HG03442 (cell line): ENCODE measurements around the gene FFAR3.
"Not testable (repeated sequence)": the region's sequence is repeated elsewhere in the genome, so short reads cannot be mapped to it uniquely, and the experiment has no call there.

Experiments used
- ATAC-seq: cut with Tn5 transposase; IDR thresholded peaks from one replicate; pipeline ENCODE4 v1.9.1; 2021; ENCODE audit warnings: mild to moderate bottlenecking, moderate library complexity; ENCODE audit not compliant: unreplicated experiment

Gene FFAR3

GRCh38 chr19:35373492-35373891 is 15.2 kb downstream of the FFAR3 start:
- ATAC-seq = no peak

DNA sequence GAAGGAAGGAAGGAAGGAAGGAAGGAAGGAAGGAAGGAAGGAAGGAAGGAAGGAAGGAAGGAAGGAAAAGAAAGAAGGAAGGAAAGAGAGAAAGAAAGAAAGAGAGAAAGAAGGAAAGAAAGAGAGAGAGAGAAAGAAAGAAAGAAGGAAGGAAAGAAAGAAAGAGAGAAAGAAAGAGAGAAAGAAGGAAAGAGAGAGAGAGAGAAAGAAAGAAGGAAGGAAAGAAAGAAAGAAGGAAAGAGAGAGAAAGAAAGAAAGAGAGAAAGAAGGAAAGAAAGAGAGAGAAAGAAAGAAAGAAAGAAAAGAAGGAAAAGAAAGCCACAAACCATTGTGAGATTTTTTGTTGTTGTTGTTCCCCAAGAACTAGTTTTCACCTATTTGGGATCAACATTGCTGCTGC is 15.8 kb downstream of the FFAR3 start:
- not testable (repeated sequence) for ATAC-seq

DNA sequence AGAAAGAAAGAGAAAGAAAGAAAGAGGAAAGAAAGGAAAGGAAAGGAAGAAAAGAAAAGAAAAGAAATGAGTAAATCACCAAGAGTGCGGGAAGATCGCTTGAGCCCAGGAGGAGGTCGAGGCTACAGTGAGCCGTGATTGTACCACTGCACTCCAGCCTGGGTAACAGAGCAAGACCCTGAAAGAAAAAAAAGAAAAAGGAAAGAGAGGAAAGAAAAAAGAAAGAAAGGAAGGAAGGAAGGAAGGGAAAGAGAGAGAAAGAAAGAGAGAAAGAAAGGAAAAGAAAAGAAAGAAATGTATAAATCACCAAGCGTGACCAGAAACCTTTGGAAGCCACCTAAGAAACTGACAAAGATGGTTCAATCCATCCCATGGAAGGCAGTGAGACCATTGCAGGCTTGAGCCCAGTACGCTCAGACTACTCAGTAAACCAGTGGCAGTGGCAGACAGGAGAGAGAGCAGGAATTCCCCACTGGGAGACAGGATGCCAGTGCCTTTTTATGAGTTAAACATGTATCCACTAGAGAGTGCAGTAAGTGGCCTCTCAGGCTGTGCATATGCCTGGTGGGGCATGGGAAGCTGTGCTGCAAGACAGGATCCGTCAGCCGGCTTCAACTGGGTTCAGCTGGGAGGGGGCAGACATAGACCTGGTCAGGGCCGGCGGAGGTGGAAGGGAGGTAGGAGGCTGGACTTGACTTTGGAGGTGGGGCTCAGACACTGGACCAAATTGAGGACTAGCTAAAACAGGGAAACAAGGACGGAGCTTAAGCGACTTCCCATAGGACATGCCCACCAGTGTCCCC is 17.4 kb downstream of the FFAR3 start:
- ATAC-seq = no peak

DNA sequence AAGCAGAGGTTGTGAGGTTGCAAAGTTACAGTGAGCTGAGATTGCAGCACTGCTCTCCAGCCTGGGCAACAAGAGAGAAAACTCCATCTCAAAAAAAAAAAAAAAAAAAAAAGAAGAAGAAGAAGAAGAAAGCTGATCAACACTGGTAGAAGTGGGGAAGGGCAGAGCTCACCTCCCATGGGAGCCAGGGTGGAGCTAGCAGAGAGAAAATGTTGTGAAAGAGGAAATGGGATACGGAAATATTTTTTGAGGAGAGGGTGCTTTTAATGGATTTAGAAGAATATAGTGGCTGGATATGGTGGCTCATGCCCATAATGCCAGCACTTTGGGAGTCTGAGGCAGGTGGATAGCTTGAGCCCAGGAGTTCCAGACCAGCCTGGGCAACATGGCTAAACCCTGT is 19.4 kb downstream of the FFAR3 start:
- ATAC-seq = no peak

GRCh38 chr19:35378356-35378755 is 20.1 kb downstream of the FFAR3 start:
- no peak for ATAC-seq

- not testable (repeated sequence) for ATAC-seq
Measured at GRCh38 chr19:35379545-35379944, 21.3 kb downstream of the FFAR3 start.

GRCh38 chr19:35379992-35380391 is 21.7 kb downstream of the FFAR3 start:
- ATAC-seq = no peak

- ATAC-seq = no peak
Measured at GRCh38 chr19:35380450-35381124, 22.3 kb downstream of the FFAR3 start.

GRCh38 chr19:35381318-35381717 is 23.1 kb downstream of the FFAR3 start:
- ATAC-seq = no peak

DNA sequence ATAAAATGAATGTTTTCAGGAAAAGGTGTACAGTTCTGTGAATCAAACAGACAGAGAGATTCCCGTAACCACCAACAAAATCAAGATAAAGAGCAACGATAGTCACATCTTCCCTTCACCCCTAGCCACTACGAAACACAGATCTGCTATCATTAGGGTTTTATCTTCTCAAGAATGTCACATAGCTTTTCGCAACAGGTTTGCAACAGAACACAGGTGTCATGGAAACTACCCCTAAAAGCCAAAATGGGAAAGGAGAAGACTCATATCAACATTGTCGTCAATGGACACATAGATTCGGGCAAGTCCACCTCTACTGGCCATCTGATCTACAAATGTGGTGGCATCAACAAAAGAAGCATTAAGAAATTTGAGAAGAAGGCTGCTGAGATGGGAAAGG is 23.7 kb downstream of the FFAR3 start:
- ATAC-seq = no peak

GRCh38 chr19:35383536-35383935 is 25.3 kb downstream of the FFAR3 start:
- no peak for ATAC-seq

DNA sequence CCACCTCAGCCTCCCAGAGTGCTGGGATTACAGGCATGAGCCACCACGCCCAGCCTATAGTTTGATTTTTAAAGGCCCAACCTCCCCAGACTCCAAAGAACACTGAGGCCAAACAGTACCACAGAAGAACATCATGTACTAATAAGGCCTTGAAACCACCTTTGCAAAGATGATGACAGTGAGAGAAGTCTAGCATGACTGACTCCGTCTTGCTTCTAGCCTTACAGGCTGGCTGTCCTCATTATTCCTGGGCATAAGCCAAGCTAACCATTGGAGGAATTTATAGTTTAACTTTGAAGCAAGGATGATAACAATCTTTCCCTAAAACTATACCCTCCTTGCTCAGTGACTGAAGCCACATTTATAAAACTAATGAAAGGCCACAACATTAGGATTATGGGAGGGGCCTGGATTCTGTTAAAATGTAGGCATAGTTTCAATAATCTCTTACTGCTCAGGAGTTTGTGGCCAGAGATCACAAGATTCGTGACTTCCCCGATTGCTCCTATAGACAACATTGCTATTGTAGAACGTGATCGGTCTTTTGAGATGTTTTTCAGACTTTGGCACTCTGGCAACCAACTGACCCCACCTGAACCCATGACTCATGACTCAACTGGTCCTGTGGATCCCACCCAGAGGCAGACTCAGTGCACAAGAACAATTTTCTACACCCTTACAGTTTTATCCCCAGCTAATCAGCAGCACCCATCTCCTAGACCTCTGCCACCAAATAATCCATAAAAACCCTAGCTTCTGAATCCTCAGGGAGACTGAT is 30.2 kb downstream of the FFAR3 start:
- ATAC-seq = no peak

GRCh38 chr19:35389192-35389861 is 31.1 kb downstream of the FFAR3 start:
- no peak for ATAC-seq

DNA sequence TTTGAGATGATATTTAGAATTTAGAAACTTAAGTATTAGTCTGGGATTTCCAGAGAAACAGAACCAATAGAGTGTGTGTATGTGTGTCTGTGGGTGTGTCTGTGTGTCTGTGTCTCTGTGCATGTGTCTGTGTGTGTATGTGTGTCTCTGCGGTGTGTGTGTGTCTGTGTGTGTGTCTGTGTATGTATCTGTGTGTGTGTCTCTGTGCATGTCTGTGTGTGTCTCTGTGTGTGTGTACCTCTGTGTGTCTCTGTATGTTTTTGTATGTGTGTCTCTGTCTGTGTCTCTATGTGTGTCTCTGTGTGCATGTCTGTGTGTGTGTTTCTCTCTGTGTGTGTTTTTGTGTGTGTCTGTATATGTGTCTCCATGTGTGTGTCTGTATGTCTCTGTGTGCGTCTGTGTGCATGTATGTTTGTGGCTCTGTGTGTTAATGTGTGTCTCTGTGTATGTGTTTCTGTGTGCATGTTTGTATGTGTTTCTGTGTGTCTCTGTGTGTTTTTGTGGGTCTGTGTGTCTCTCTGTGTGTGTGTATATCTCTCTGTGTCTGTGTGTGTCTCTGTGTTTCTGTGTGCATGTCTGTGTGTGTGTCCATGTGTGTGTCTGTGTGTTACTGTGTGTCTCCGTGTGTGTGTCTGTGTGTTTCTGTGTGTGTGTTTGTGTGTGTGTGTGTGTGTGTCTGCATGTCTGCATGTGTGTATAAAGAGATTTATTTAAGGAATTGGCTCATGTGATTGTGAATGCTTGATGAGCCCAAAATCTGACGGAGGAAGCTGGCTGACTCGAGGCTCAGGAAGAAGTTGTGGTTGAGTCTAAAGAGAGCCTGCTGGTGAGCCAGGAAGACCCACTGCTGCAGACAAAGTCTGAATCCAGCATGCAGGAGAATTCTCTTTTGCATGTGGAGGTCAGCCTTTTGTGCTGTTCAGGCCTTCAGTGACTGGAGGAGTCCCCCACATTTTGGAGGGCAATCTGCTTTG is 34.8 kb downstream of the FFAR3 start:
- ATAC-seq = no peak

DNA sequence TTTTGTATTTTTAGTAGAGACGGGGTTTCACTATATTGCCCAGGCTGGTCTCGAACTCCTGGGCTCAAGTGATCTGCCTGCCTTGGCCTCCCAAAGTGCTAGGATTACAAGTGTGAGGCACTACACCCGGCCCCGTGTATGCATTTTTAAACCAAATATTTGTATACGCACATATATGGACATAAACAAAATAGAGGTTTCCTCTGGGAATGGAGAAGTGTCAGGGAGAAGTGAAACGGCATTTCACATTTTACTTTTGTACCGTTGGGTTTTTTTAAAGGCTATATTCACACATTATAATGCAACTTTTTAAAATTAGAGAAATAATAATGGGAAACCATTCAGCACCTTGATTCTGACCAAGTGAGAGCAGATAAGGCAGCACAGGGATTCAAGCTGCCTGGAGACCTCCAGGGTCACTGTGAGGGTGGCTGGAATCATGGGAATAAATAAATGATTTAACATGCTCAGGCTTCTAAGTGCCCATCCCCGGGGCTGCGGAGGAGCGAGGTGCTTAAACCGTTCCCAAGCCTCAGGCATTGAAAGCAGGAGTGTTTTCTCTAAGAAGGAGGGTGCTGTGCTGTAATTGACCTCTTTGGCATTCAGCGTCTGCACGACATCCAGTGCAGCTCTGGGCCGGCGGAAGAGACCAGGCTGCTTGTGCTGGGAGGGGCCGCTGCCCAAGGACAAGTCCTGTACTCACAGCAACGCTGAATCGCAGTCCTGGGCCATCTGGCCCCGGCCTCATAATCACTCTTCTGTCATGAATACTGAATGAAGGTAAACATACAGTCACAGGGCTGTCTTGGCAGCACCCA is 37.3 kb downstream of the FFAR3 start:
- no peak for ATAC-seq

DNA sequence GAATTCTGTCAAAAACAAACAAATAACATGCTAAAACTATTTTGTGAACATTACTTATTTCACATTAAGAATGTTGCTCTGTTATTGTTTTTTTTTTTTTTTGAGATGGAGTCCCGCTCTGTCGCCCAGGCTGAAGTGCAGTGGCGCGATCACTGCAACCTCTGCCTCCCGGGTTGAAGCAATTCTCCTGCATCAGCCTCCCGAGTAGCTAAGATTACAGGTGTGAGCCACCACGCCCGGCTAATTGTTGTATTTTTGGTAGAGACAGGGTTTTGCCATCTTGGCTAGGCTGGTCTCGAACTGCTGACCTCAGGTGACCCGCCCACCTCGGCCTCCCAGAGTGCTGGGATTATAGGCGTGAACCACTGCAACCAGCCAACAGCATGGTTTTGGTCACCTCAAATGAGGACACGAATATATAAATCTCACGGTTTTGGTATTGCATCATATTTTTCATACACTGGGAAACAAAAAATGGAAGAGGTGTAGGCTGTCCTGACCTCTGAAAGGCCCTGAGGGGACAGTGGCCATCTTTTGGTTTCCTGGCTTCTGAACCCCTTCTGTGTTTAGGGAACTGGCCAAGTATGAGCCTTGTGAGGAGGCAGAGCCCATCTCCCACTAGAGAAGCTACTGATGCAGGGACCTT is 38.1 kb downstream of the FFAR3 start:
- no peak for ATAC-seq

GRCh38 chr19:35397064-35397463 is 38.8 kb downstream of the FFAR3 start:
- ATAC-seq = no peak

DNA sequence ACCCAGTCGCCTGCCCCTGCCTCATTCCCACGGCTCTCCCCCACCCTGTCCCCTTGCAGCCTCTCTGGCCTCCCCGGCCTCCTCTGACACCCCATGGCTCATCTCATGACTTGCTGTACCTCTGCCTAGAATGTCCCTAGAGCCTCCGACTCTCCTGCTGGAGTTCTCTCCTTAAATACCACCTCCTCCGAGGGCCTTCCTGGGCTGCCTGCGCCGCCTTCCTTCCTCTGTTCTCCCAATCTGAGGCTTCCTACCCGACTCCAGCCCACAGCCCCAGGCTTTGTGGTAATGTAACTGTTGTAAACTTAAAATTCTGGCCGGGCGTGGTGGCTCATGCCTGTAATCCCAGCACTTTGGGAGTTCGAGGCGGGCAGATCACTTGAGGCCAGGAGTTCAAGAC is 40.3 kb downstream of the FFAR3 start:
- ATAC-seq = no peak

- no peak for ATAC-seq
Measured at GRCh38 chr19:35399231-35399630, 41.0 kb downstream of the FFAR3 start.
